ENCODE measurements around the gene RNASEH2C.

DNA sequence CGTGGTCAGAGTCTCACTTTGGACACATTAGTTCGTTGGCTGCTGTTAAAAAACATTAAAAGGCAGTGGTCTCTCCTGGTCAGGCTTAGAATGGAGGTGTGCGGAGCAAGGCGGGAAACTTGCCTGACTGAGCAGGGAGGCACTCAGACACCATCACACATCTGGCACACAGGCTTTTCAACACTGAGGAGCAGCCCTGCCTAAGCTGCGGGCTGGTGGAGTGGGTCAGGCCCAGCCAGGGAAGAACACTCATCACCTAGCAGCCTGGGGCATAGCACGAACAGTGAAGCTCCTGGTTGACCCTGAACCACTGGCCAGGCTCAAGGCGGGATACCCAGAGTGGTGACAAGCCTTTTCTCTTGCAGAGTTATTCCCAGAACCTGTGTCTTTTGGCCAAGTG, 4.3 kb downstream of the RNASEH2C start:
- TF ChIP-seq, protein P1, sequence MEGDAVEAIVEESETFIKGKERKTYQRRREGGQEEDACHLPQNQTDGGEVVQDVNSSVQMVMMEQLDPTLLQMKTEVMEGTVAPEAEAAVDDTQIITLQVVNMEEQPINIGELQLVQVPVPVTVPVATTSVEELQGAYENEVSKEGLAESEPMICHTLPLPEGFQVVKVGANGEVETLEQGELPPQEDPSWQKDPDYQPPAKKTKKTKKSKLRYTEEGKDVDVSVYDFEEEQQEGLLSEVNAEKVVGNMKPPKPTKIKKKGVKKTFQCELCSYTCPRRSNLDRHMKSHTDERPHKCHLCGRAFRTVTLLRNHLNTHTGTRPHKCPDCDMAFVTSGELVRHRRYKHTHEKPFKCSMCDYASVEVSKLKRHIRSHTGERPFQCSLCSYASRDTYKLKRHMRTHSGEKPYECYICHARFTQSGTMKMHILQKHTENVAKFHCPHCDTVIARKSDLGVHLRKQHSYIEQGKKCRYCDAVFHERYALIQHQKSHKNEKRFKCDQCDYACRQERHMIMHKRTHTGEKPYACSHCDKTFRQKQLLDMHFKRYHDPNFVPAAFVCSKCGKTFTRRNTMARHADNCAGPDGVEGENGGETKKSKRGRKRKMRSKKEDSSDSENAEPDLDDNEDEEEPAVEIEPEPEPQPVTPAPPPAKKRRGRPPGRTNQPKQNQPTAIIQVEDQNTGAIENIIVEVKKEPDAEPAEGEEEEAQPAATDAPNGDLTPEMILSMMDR (IDR thresholded peaks at IDR 0.05) = no peak
- TF ChIP-seq POLR2A (IDR thresholded peaks at IDR 0.05) = no peak
